IPS-20b (cell line): ENCODE data around the gene RABL6.
"Not testable (repeated sequence)": the region's sequence is repeated elsewhere in the genome, so short reads cannot be mapped to it uniquely, and the experiment has no call there.

Experiments used
- H3K27ac ChIP-seq: one replicate; pipeline ENCODE4 v1.5.1; 2013; ENCODE audit warnings: low read length
- H3K27me3 ChIP-seq: 2 replicates; pipeline ENCODE4 v1.6.1; 2013; ENCODE audit warnings: mild to moderate bottlenecking, low read length, inconsistent platforms; ENCODE audit not compliant: insufficient read depth
- H3K36me3 ChIP-seq: 2 replicates; pipeline ENCODE4 v1.6.1; 2013; ENCODE audit warnings: low read depth, mild to moderate bottlenecking, inconsistent platforms, low read length, moderate library complexity; ENCODE audit not compliant: insufficient read depth
- H3K4me1 ChIP-seq: 2 replicates; pipeline ENCODE4 v1.6.1; 2013; ENCODE audit warnings: mild to moderate bottlenecking, control low read depth, inconsistent platforms, low read length, moderate library complexity; ENCODE audit not compliant: insufficient read depth
- H3K4me3 ChIP-seq: 2 replicates; pipeline ENCODE4 v1.5.1; 2013; ENCODE audit warnings: mild to moderate bottlenecking, low read length, inconsistent platforms
- H3K9ac ChIP-seq: 2 replicates; pipeline ENCODE4 v1.6.1; 2013; ENCODE audit warnings: low read depth, mild to moderate bottlenecking, inconsistent platforms, low read length, moderate library complexity
- H3K9me3 ChIP-seq: 2 replicates; pipeline ENCODE4 v1.6.1; 2013; ENCODE audit warnings: mild to moderate bottlenecking, low read depth, low read length, inconsistent platforms; ENCODE audit not compliant: insufficient read depth

The RABL6 gene

GRCh38 chr9:136779808-136780207 lies 27.9 kb upstream of the RABL6 start:
- no peaks in the 10 kb centered on the region for H3K36me3 ChIP-seq
- no peak overlapping the region for H3K4me3 ChIP-seq
- no peak overlapping the region for H3K9ac ChIP-seq
- no peaks in the 10 kb centered on the region for H3K4me1 ChIP-seq
- H3K27ac ChIP-seq, result no peak overlapping the region
- no peaks in the 10 kb centered on the region for H3K9me3 ChIP-seq
- H3K27me3 ChIP-seq, result peaks cover 20% of the 10 kb centered on the region

- Histone ChIP-seq H3K36me3 (no peaks in the 10 kb centered on the region), H3K4me1 (no peaks in the 10 kb centered on the region), H3K27me3 (peaks cover 16% of the 10 kb centered on the region), H3K4me3 (no peak overlapping the region), H3K9me3 (no peaks in the 10 kb centered on the region), H3K9ac (no peak overlapping the region), H3K27ac (no peak overlapping the region)
These were observed 25.3 kb upstream of the RABL6 start for GRCh38 chr9:136782452-136782851.

- Histone ChIP-seq H3K36me3 (no peaks in the 10 kb centered on the region), H3K9ac (no peak overlapping the region), H3K4me1 (no peaks in the 10 kb centered on the region), H3K9me3 (no peaks in the 10 kb centered on the region), H3K4me3 (no peak overlapping the region), H3K27ac (no peak overlapping the region), H3K27me3 (no peaks in the 10 kb centered on the region)
These were observed 23.3 kb upstream of the RABL6 start for GRCh38 chr9:136784249-136784996.

- no peaks in the 10 kb centered on the region for H3K4me1 ChIP-seq
- no peak overlapping the region for H3K9ac ChIP-seq
- no peaks in the 10 kb centered on the region for H3K27me3 ChIP-seq
- H3K4me3 ChIP-seq, result no peak overlapping the region
- no peaks in the 10 kb centered on the region for H3K36me3 ChIP-seq
- H3K9me3 ChIP-seq, result no peaks in the 10 kb centered on the region
- H3K27ac ChIP-seq, result no peak overlapping the region
These were observed 22.8 kb upstream of the RABL6 start for GRCh38 chr9:136784997-136785361.

- H3K4me3 ChIP-seq, H3K27me3 ChIP-seq, H3K27ac ChIP-seq: not testable (repeated sequence)
These were observed 22.0 kb upstream of the RABL6 start for GRCh38 chr9:136785565-136786355.

GRCh38 chr9:136786451-136786850 lies 21.3 kb upstream of the RABL6 start:
- no peaks in the 10 kb centered on the region for H3K36me3 ChIP-seq
- H3K4me3 ChIP-seq, result no peak overlapping the region
- no peaks in the 10 kb centered on the region for H3K9me3 ChIP-seq
- H3K4me1 ChIP-seq, result peaks cover 3% of the 10 kb centered on the region; the same call in 1 of the 2 replicates
- no peak overlapping the region for H3K9ac ChIP-seq
- no peak overlapping the region for H3K27ac ChIP-seq
- no peaks in the 10 kb centered on the region for H3K27me3 ChIP-seq

More at GRCh38 chr9:136785565-136786355, 22.0 kb upstream of the RABL6 start:
- not testable (repeated sequence) for H3K4me1 ChIP-seq, H3K36me3 ChIP-seq, H3K9me3 ChIP-seq, H3K9ac ChIP-seq

- not testable (repeated sequence) for H3K27ac ChIP-seq, H3K4me3 ChIP-seq, H3K27me3 ChIP-seq, H3K36me3 ChIP-seq, H3K9ac ChIP-seq, H3K9me3 ChIP-seq, H3K4me1 ChIP-seq
These were observed 20.8 kb upstream of the RABL6 start for GRCh38 chr9:136786983-136787382.

GRCh38 chr9:136787690-136788400 lies 19.9 kb upstream of the RABL6 start:
- H3K4me3 ChIP-seq, result no peak overlapping the region
- 0 out of 2 replicates have a peak, but pooled peaks cover 1% of the 10 kb centered on the region for H3K36me3 ChIP-seq
- H3K4me1 ChIP-seq, result peaks cover 3% of the 10 kb centered on the region; the same call in 1 of the 2 replicates
- no peak overlapping the region for H3K27ac ChIP-seq
- H3K9me3 ChIP-seq, result no peaks in the 10 kb centered on the region
- no peak overlapping the region for H3K9ac ChIP-seq
- no peaks in the 10 kb centered on the region for H3K27me3 ChIP-seq

- not testable (repeated sequence) for H3K4me1 ChIP-seq, H3K9ac ChIP-seq, H3K4me3 ChIP-seq, H3K27ac ChIP-seq, H3K36me3 ChIP-seq, H3K9me3 ChIP-seq, H3K27me3 ChIP-seq
These were observed 18.9 kb upstream of the RABL6 start for GRCh38 chr9:136788644-136789522.

- H3K36me3 ChIP-seq, result peaks cover 9% of the 10 kb centered on the region; the same call in 1 of the 2 replicates
- H3K27ac ChIP-seq, result no peak overlapping the region
- H3K4me1 ChIP-seq, result peaks cover 3% of the 10 kb centered on the region; the same call in 1 of the 2 replicates
- no peaks in the 10 kb centered on the region for H3K9me3 ChIP-seq
- H3K4me3 ChIP-seq, result no peak overlapping the region
- H3K9ac ChIP-seq, result no peak overlapping the region
- H3K27me3 ChIP-seq, result no peaks in the 10 kb centered on the region
These were observed 18.2 kb upstream of the RABL6 start for GRCh38 chr9:136789523-136789937.
